A549 treated with RU486 at 1 μM for 4 hours (cell line): ENCODE data around the gene FHOD3. TPM values are rescaled to one million over a fixed set of nuclear protein-coding genes. Genes with fewer than 3 reads are reported as not detected.

Experiments
- total RNA-seq: library from RNA; stranded (reverse); fragments of 200-300 nt; extraction: Qiagen RNA extraction; gene quantifications from 5 replicates; pipeline ENCODE4 v1.2.3, GENCODE V29; 2022; ENCODE audit warnings: low read depth

FHOD3 gene
- 2.9 to 3.7 TPM (median 3.1 TPM) in 5 replicates for total RNA-seq

GRCh38 chr18:36297417-36298125, at the start of gene FHOD3:
FHOD3 (plus strand) TSS chr18:36297713; CDS start chr18:36297836, 123 bp downstream.

GRCh38 chr18:36828630-36829361, 531.3 kb downstream of the FHOD3 start, which contains the start of the genes KIAA1328 and TPGS2:
KIAA1328 (plus strand) TSS chr18:36829127; CDS start chr18:36829139, 12 bp downstream.
TPGS2 (minus strand) TSS chr18:36829002; CDS start chr18:36828767, 235 bp downstream.

Other genes with a start within 250 kb of the FHOD3 start
- 14.9 to 22.8 TPM (median 22.5 TPM) in 5 replicates for gene RPRD1A, start 230.2 kb upstream of the FHOD3 start, total RNA-seq
- gene SLC39A6, start 168.4 kb upstream of the FHOD3 start, total RNA-seq, result 37.1 to 56.6 TPM (median 54.6 TPM) in 5 replicates
- 32.6 to 44.4 TPM (median 36.5 TPM) in 5 replicates for gene ELP2, start 167.8 kb upstream of the FHOD3 start, total RNA-seq
- 2.6 to 3.6 TPM (median 2.7 TPM) in 5 replicates for gene MOCOS, start 110.2 kb upstream of the FHOD3 start, total RNA-seq